ENCODE measurements around the gene FAM32A.

FAM32A gene

GRCh38 chr19:16185123-16185767 lies at the start of gene FAM32A:
Gene FAM32A, plus strand, starts transcription at chr19:16185410. Its CDS starts 33 bp downstream, at chr19:16185443.
- peak; percentile 97 for DNase-seq

GRCh38 chr19:16135430-16136127 lies 49.6 kb upstream of the FAM32A start:
- no peak for DNase-seq

GRCh38 chr19:16136185-16136999 lies 48.8 kb upstream of the FAM32A start:
- DNase-seq: peak; percentile 11

- DNase-seq: no peak
Observed at GRCh38 chr19:16139752-16140151, 45.5 kb upstream of the FAM32A start.

- no peak for DNase-seq
Observed at GRCh38 chr19:16141043-16141442, 44.2 kb upstream of the FAM32A start.

- no peak for DNase-seq
Observed at GRCh38 chr19:16142032-16142580, 43.1 kb upstream of the FAM32A start.

GRCh38 chr19:16143399-16144215 lies 41.6 kb upstream of the FAM32A start, which contains the start of gene HSH2D:
Gene HSH2D, plus strand, starts transcription at chr19:16143685. Its CDS starts 5,066 bp downstream, at chr19:16148751.
- DNase-seq: peak; percentile 2

GRCh38 chr19:16144216-16144581 lies 41.0 kb upstream of the FAM32A start:
- no peak for DNase-seq

- no peak for DNase-seq
Observed at GRCh38 chr19:16146112-16146511, 39.1 kb upstream of the FAM32A start.

GRCh38 chr19:16148443-16149229 lies 36.6 kb upstream of the FAM32A start:
- DNase-seq: no peak

- no peak for DNase-seq
Observed at GRCh38 chr19:16153582-16154336, 31.5 kb upstream of the FAM32A start.

GRCh38 chr19:16154557-16154956 lies 30.7 kb upstream of the FAM32A start:
- DNase-seq: no peak

GRCh38 chr19:16155128-16155527 lies 30.1 kb upstream of the FAM32A start:
- no peak for DNase-seq

GRCh38 chr19:16156904-16157303 lies 28.3 kb upstream of the FAM32A start:
- no peak for DNase-seq

- DNase-seq: no peak
Observed at GRCh38 chr19:16157601-16158000, 27.6 kb upstream of the FAM32A start.

GRCh38 chr19:16159655-16160054 lies 25.6 kb upstream of the FAM32A start:
- DNase-seq: no peak

- DNase-seq: no peak
Observed at GRCh38 chr19:16160445-16160942, 24.7 kb upstream of the FAM32A start.

- no peak for DNase-seq
Observed at GRCh38 chr19:16160943-16161560, 24.2 kb upstream of the FAM32A start.

GRCh38 chr19:16161840-16162239 lies 23.4 kb upstream of the FAM32A start:
- no peak for DNase-seq

GRCh38 chr19:16164222-16164890 lies 20.9 kb upstream of the FAM32A start:
- no peak for DNase-seq
